ENCODE data around the gene C2orf80. TPM values are rescaled to one million over a fixed set of nuclear protein-coding genes. Genes with fewer than 3 reads are reported as not detected.

The C2orf80 gene
- total RNA-seq, 3 donors from 2014 or later (not counting 1 experiment from before 2014, with no cell fraction given): not detected

DNA sequence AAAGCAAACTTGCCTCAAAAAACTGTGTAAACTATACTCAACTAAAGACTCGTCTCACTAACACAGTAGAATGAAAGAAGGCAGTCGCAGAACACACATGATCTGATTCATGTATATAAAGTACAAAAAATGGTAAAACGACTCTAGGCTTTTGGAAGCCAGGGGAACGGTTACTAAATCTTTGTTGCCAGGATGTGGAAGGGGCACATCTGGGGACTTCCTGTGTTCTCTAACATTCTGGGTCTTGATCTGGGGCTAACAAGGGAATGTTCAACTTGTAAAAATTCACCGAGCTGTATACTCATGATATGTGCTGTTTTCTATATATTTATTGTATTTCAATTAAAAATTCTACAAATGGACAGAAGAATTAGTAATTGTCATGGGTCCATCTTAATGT, 14.3 kb upstream of the C2orf80 start:
- Mint-ChIP-seq H3K27me3 (ENCODE audit: low read depth in 2 of 2) (peaks cover 0 to 1% of the 10 kb centered on the region in 2 donors), H3K4me3 (no peak overlapping the region), H3K36me3 (no peaks in the 10 kb centered on the region), H3K4me1 (no peaks in the 10 kb centered on the region), H3K27ac (no peak overlapping the region), H3K9me3 (no peaks in the 10 kb centered on the region)
- no peaks in the 10 kb centered on the region for H3K36me3 ChIP-seq (ENCODE audit: control insufficient read depth, insufficient read depth, low read length)
- intact Hi-C loops (cut with micrococcal nuclease): no loop called here
- H3K4me1 ChIP-seq (ENCODE audit: control insufficient read depth, insufficient read depth, low read length): no peaks in the 10 kb centered on the region
- ATAC-seq: no peak
- no peak overlapping the region for H3K27ac ChIP-seq (ENCODE audit: low read length)
- TF ChIP-seq, protein P1, sequence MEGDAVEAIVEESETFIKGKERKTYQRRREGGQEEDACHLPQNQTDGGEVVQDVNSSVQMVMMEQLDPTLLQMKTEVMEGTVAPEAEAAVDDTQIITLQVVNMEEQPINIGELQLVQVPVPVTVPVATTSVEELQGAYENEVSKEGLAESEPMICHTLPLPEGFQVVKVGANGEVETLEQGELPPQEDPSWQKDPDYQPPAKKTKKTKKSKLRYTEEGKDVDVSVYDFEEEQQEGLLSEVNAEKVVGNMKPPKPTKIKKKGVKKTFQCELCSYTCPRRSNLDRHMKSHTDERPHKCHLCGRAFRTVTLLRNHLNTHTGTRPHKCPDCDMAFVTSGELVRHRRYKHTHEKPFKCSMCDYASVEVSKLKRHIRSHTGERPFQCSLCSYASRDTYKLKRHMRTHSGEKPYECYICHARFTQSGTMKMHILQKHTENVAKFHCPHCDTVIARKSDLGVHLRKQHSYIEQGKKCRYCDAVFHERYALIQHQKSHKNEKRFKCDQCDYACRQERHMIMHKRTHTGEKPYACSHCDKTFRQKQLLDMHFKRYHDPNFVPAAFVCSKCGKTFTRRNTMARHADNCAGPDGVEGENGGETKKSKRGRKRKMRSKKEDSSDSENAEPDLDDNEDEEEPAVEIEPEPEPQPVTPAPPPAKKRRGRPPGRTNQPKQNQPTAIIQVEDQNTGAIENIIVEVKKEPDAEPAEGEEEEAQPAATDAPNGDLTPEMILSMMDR (IDR thresholded peaks at IDR 0.05): no peak
- H3K4me3 ChIP-seq (ENCODE audit: low read length): no peak overlapping the region
- DNase-seq: no peak
- no peaks in the 10 kb centered on the region for H3K9me3 ChIP-seq (ENCODE audit: control insufficient read depth, insufficient read depth, low read length)
- no peaks in the 10 kb centered on the region for H3K27me3 ChIP-seq (ENCODE audit: control insufficient read depth, insufficient read depth, low read length)
- 14% methylated on average over 3 of the region's 5 CpGs for WGBS (ENCODE audit: insufficient coverage)

DNA sequence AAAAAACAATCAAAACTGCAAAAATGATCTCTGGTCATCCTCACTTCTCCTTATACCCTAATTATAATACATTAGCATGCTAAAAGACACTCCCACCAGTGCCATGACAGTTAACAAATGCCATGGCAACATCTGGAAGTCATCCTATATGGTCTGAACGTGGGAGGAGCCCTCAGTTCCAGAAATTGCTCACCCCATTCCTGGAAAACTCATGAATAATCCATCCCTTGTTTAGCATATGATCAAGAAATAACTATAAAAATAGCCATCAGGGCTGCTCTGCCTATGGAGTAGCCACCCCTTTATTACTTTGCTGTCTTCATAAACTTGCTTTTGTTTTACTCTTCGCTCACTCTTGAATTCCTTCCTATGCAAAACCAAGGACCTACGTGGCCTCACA, 5.7 kb upstream of the C2orf80 start:
- H3K9me3 Mint-ChIP-seq: no peaks in the 10 kb centered on the region

DNA sequence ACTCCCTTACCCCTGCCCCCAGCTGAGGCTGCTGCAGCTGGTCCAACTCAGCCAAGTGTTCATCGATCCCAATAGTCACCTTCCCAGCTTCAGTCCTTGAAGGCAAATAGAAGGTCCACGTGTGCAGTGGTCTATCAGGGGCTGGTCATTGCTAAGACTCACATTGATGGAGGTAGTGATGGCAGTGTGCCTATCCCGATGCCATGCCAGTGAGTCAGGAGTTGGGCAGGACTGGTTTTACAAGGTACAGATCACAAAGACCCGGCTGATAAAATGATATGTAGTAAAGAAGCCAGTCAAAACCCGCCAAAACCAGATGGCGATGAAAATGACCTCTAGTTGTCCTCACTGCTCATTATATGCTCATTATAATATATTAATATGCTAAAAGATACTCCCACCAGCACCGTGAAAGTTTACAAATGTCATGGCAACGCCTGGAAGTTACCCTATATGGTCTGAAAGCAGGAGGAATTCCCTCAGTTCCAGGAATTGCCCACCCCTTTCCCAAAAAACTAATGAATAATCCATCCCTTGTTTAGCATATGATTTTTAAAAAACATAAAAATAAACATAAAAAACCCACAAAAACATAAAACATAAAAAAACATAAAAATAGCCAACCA, 2.9 kb upstream of the C2orf80 start:
- ATAC-seq: no peak
- no peak overlapping the region for H3K4me3 Mint-ChIP-seq
- H3K36me3 Mint-ChIP-seq: no peaks in the 10 kb centered on the region
- H3K36me3 ChIP-seq (ENCODE audit: control insufficient read depth, insufficient read depth, low read length): no peaks in the 10 kb centered on the region
- H3K27ac ChIP-seq (ENCODE audit: low read length): no peak overlapping the region
- no peak for DNase-seq
- TF ChIP-seq, protein P1 (IDR thresholded peaks at IDR 0.05): no peak
- no peaks in the 10 kb centered on the region for H3K9me3 Mint-ChIP-seq
- WGBS (ENCODE audit: insufficient coverage): 87% methylated on average over 6 of the region's 8 CpGs
- no peak overlapping the region for H3K4me3 ChIP-seq (ENCODE audit: low read length)
- intact Hi-C loops (cut with micrococcal nuclease): no loop called here
- no peaks in the 10 kb centered on the region for H3K4me1 Mint-ChIP-seq
- H3K4me1 ChIP-seq (ENCODE audit: control insufficient read depth, insufficient read depth, low read length): no peaks in the 10 kb centered on the region
- no peak overlapping the region for H3K27ac Mint-ChIP-seq
- H3K27me3 Mint-ChIP-seq (ENCODE audit: low read depth in 2 of 2): peaks cover 0 to 6% of the 10 kb centered on the region in 2 donors
- H3K27me3 ChIP-seq (ENCODE audit: control insufficient read depth, insufficient read depth, low read length): no peaks in the 10 kb centered on the region
- H3K9me3 ChIP-seq (ENCODE audit: control insufficient read depth, insufficient read depth, low read length): no peaks in the 10 kb centered on the region

More for the DNA sequence above, 5.7 kb upstream of the C2orf80 start:
- no peaks in the 10 kb centered on the region for H3K9me3 ChIP-seq (ENCODE audit: control insufficient read depth, insufficient read depth, low read length)
- no peak for DNase-seq
- H3K4me3 ChIP-seq (ENCODE audit: low read length): no peak overlapping the region
- H3K27me3 ChIP-seq (ENCODE audit: control insufficient read depth, insufficient read depth, low read length): no peaks in the 10 kb centered on the region
- TF ChIP-seq, protein P1 (IDR thresholded peaks at IDR 0.05): no peak
- H3K36me3 ChIP-seq (ENCODE audit: control insufficient read depth, insufficient read depth, low read length): no peaks in the 10 kb centered on the region
- Mint-ChIP-seq H3K36me3 (no peaks in the 10 kb centered on the region), H3K27ac (no peak overlapping the region), H3K27me3 (ENCODE audit: low read depth in 2 of 2) (no peaks in the 10 kb centered on the region), H3K4me1 (no peaks in the 10 kb centered on the region), H3K4me3 (no peak overlapping the region)
- no peak for ATAC-seq
- intact Hi-C loops (cut with micrococcal nuclease): no loop called here
- H3K4me1 ChIP-seq (ENCODE audit: control insufficient read depth, insufficient read depth, low read length): no peaks in the 10 kb centered on the region
- H3K27ac ChIP-seq (ENCODE audit: low read length): no peak overlapping the region
- WGBS (ENCODE audit: insufficient coverage): 83% methylated on average over 3 of the region's 3 CpGs
